HG03108 (cell line): Measurements from ENCODE around the gene RIT2.

Experiments used
- ATAC-seq: cut with Tn5 transposase; IDR thresholded peaks from one replicate; pipeline ENCODE4 v1.9.1; 2021; ENCODE audit warnings: moderate library complexity; ENCODE audit not compliant: unreplicated experiment

RIT2 gene

DNA sequence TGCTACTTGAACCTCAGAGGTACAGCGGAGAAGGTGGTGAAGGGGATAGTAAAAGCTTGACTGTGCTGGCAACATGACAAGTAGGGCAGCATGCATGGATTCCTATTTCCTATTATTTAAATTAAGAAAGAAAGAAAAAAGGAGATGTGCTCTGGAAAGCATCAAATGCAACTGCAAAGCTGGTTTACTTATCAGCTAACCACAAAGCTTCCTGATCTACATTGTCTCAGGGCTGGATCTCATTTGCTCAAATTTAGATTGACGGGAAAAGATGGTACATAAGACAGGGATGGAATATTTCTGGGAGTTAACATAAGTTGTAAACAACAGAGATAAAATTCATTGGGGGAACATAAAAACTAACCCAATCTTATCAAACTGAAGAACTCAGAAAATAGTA lies 178.0 kb downstream of the RIT2 start:
- ATAC-seq, result no peak

GRCh38 chr18:42936289-42936688 lies 179.2 kb downstream of the RIT2 start:
- ATAC-seq, result no peak

GRCh38 chr18:42931491-42931890 lies 184.0 kb downstream of the RIT2 start:
- no peak for ATAC-seq

- ATAC-seq, result no peak
Measured at GRCh38 chr18:42929857-42930256, 185.6 kb downstream of the RIT2 start.

GRCh38 chr18:42929181-42929580 lies 186.3 kb downstream of the RIT2 start:
- ATAC-seq, result no peak

DNA sequence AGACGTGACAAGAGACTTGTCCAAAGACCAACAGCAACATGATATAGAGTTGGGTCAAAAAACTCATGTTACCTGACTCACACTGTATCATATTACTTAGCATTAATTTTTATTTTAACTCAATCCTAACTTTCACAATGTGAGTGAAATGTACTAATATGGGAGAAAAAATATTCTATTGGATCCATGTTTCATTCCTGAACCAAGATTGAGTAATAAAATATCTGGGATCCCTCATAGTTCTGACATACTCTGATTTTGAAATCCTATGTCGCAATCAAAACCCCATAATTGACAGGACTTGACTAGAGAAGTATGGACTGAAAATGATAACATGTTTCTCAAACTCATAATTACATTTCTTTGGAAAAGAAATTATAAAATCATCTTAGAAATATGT lies 190.4 kb downstream of the RIT2 start:
- no peak for ATAC-seq

- ATAC-seq, result no peak
Measured at GRCh38 chr18:42922363-42922762, 193.1 kb downstream of the RIT2 start.

GRCh38 chr18:42921226-42921737 lies 194.2 kb downstream of the RIT2 start:
- no peak for ATAC-seq

GRCh38 chr18:42920621-42921020 lies 194.9 kb downstream of the RIT2 start:
- no peak for ATAC-seq

DNA sequence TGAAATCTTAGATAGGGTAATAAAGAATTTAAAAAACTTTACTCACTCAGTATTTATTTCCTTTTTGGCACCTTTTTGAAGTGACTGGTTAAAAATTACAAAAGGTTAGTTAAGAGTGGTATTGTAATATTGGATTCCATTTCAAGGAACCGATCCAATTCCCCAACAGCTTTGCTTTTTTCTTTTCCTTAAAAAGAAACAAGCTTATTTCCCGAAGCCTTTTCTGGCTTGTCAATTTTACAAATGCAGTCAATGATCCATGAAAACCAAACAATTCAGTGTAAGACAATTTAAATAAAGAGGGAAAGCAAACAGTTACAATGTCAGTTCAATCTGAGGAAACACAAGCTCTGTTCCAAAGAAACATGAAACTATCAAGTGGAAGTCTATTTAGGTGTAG lies 200.2 kb downstream of the RIT2 start:
- no peak for ATAC-seq

GRCh38 chr18:42914476-42914875 lies 201.0 kb downstream of the RIT2 start:
- no peak for ATAC-seq

DNA sequence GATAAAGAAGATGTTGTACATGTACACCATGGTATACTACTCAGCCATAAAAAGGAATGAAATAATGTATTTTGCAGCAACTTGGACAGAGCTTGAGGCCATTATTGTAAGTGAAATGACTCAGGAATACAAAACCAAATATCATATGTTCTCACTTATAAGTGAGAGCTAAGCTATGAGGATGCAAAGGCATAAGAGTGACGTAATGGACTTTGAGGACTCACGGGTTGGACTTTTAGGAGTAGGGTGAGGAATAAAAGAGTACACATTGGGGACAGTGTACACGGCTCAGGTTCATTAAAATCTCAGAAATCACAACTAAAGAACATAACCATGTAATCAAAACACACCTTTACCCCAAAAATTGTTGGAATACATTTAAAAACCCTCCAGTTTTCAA lies 206.4 kb downstream of the RIT2 start:
- no peak for ATAC-seq

DNA sequence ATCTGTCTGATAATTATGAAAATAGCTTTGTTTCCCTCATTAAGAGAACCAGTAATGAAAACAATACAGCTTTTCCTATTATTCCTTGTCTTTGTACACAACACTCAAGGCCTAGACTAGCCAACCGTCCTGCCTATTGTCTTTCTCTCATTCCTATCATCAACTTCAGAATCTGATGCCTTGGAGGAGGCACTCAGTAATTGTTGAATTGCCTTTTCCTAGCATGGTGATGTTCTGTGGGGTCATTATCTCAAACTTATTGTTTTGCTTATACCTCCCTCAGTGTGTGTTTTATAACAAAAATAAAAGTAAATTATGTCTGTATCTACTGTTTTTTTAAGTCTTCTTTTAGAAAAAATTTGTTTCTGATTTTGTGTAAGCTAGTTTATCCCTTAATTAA lies 208.7 kb downstream of the RIT2 start:
- no peak for ATAC-seq

GRCh38 chr18:42901161-42901560 lies 214.3 kb downstream of the RIT2 start:
- no peak for ATAC-seq

DNA sequence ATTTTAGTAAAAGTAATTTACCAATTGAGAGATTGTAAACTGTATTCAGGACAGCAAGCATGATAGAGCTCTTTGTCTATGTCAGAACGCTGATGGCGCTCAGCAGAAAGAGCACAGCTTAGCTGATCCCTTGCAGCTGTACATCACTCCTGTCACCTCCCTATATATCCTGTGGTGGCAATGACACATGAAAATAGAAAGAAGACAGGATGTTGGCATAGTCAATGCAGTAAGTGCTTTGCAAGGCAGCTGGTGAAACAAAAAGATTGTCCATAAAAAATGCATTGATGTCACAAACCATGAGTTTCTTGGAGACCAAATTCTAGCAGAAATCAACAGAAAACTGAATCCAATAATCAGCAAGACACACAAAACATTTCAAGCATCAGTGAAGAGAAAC lies 221.5 kb downstream of the RIT2 start:
- no peak for ATAC-seq

GRCh38 chr18:42892181-42892580 lies 223.3 kb downstream of the RIT2 start:
- ATAC-seq, result no peak

GRCh38 chr18:42891705-42892104 lies 223.8 kb downstream of the RIT2 start:
- ATAC-seq, result no peak

- no peak for ATAC-seq
Measured at GRCh38 chr18:42883169-42883568, 232.3 kb downstream of the RIT2 start.

- ATAC-seq, result no peak
Measured at GRCh38 chr18:42882122-42882521, 233.4 kb downstream of the RIT2 start.

DNA sequence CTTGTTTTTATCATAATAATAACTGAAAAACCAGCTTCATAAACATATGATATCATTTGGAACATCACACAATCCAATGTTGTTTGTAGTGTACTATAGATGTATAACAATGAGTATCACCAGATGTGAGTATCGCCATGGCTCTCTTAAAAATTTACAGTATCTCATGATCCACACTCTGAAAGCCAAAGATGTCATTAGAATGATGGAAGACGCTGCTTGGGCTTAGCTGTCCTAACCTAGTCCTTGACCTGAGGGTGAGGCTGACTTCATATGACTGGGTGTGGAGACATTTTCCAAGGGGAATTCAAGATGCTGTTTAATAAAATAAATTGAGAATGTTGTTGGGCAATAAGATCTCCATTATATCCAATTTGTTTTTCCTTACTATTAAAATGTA lies 242.6 kb downstream of the RIT2 start:
- ATAC-seq, result no peak

DNA sequence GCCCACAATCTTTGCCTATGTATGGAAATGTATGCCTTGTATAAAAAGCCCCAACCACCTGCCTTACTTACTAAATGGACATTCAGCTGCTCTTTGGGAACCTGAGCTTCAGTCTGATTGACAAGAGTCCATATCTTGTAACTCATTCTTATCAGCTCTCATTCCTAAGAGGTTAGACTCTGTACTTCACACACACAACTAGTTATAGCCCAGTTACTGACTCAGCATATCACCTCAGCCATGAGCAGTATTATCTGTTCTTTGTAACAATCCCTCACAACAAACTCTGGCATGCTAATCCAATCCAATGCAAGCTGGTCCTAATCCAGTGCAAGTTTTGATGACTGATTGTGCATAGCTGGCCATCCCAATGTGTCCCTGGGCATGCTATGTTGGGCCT lies 250.6 kb downstream of the RIT2 start:
- ATAC-seq, result no peak

DNA sequence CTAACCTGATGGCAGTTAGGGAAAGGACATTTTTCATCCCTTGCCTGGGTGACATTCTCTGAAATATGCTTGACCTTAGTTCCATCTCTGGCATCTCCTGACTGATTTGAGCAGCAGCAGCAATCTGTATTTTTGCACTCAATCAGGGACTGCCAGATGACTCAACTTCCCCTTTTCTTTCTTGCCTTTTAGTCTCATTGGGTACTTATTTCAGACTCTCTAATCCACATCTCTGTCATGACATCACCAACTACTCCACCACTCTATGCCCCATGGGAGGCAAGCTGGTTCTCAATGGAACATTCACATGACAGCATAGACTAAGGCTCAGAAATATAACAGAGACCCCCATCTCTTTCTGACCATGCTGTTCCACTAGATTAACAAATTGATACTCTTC lies 254.2 kb downstream of the RIT2 start:
- no peak for ATAC-seq

- ATAC-seq, result no peak
Measured at GRCh38 chr18:42860548-42860947, 254.9 kb downstream of the RIT2 start.

DNA sequence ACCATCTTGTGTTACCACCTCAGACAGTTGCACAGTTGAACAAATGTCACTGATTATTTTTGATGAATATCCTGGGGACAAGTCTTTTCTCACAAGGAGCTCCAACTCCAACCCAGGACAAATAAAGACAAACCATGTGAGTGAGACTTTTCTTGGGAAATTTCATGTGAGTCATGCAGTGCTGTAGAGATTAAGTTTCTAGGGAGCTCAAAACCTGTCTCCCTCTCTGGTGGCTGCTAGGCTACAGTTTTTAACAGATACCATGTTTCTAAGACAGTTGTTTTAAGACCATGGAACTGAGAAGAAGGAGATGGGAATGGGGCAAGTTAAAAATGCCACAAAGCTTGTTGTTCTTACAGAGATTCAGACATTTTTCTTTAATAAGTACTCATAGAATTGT lies 255.5 kb downstream of the RIT2 start:
- no peak for ATAC-seq
